H9 (cell line): ENCODE data around the gene AACS. TPM values are rescaled to one million over a fixed set of nuclear protein-coding genes. Genes with fewer than 3 reads are reported as not detected.

ENCODE experiments used
- DNase-seq: peaks from one replicate; pipeline ENCODE4 v3.0.0-alpha.2; 2017
- H2AFZ ChIP-seq: one replicate; pipeline ENCODE4 v1.6.1; 2013; ENCODE audit warnings: mild to moderate bottlenecking, low read length, control low read depth, moderate library complexity
- H2AK5ac ChIP-seq: 2 replicates; pipeline ENCODE4 v1.6.1; 2013; ENCODE audit warnings: low read length, control low read depth, mixed read lengths; ENCODE audit not compliant: insufficient read length
- H2BK120ac ChIP-seq: one replicate; pipeline ENCODE4 v1.6.1; 2013; ENCODE audit warnings: low read depth, mild to moderate bottlenecking, low read length, control low read depth, inconsistent platforms; ENCODE audit not compliant: poor library complexity, severe bottlenecking
- H2BK12ac ChIP-seq: 2 replicates; pipeline ENCODE4 v1.6.1; 2013; ENCODE audit warnings: low read length, control low read depth, mixed read lengths, low read depth; ENCODE audit not compliant: insufficient read length
- H2BK15ac ChIP-seq: 2 replicates; pipeline ENCODE4 v1.6.1; 2013; ENCODE audit warnings: low read depth, low read length, control low read depth
- H2BK20ac ChIP-seq: one replicate; pipeline ENCODE4 v1.6.1; 2013; ENCODE audit warnings: low read depth, mild to moderate bottlenecking, low read length, control low read depth, inconsistent platforms; ENCODE audit not compliant: poor library complexity, severe bottlenecking
- H2BK5ac ChIP-seq: 2 replicates; pipeline ENCODE4 v1.6.1; 2013; ENCODE audit warnings: low read length, control low read depth, mixed read lengths; ENCODE audit not compliant: insufficient read length
- H3K14ac ChIP-seq: 2 replicates; pipeline ENCODE4 v1.6.1; 2013; ENCODE audit warnings: low read length, control low read depth; ENCODE audit not compliant: insufficient read depth
- H3K18ac ChIP-seq: 2 replicates; pipeline ENCODE4 v1.6.1; 2013; ENCODE audit warnings: low read depth, mild to moderate bottlenecking, mixed read lengths, low read length, control low read depth; ENCODE audit not compliant: insufficient read length
- H3K23ac ChIP-seq: 2 replicates; pipeline ENCODE4 v1.6.1; 2013; ENCODE audit warnings: low read length, control low read depth, mixed read lengths, low read depth; ENCODE audit not compliant: insufficient read length
- H3K23me2 ChIP-seq: 2 replicates; pipeline ENCODE4 v1.6.1; 2013; ENCODE audit warnings: low read depth, mild to moderate bottlenecking, mixed read lengths, low read length, control low read depth; ENCODE audit not compliant: insufficient read length, poor library complexity, severe bottlenecking
- H3K27ac ChIP-seq: 2 replicates; pipeline ENCODE4 v1.5.1; 2013; ENCODE audit warnings: low read length, control low read depth, mixed read lengths, low read depth; ENCODE audit not compliant: insufficient read length
- H3K27me3 ChIP-seq: 2 replicates; pipeline ENCODE4 v1.6.1; 2013; ENCODE audit warnings: low read length, control low read depth, inconsistent platforms; ENCODE audit not compliant: insufficient read depth
- H3K4ac ChIP-seq: 2 replicates; pipeline ENCODE4 v1.6.1; 2013; ENCODE audit warnings: low read depth, mild to moderate bottlenecking, control low read depth, inconsistent platforms, low read length, moderate library complexity
- H3K4me1 ChIP-seq: 2 replicates; pipeline ENCODE4 v1.6.1; 2013; ENCODE audit warnings: low read length, control low read depth, inconsistent platforms; ENCODE audit not compliant: insufficient read depth
- H3K4me2 ChIP-seq: 2 replicates; pipeline ENCODE4 v1.6.1; 2013; ENCODE audit warnings: low read length, control low read depth, mixed read lengths; ENCODE audit not compliant: insufficient read length, insufficient read depth
- H3K56ac ChIP-seq: 2 replicates; pipeline ENCODE4 v1.6.1; 2013; ENCODE audit warnings: low read depth, mild to moderate bottlenecking, mixed read lengths, low read length, control low read depth; ENCODE audit not compliant: insufficient read length
- H3K79me1 ChIP-seq: 2 replicates; pipeline ENCODE4 v1.6.1; 2013; ENCODE audit warnings: low read depth, mild to moderate bottlenecking, moderate library complexity, low read length, control low read depth, inconsistent platforms; ENCODE audit not compliant: insufficient read depth, poor library complexity, severe bottlenecking
- H3K79me2 ChIP-seq: 2 replicates; pipeline ENCODE4 v1.6.1; 2013; ENCODE audit warnings: low read length, control low read depth, inconsistent platforms; ENCODE audit not compliant: insufficient read depth
- H3K9ac ChIP-seq: 2 replicates; pipeline ENCODE4 v1.6.1; 2013; ENCODE audit warnings: low read length, control low read depth, mixed read lengths; ENCODE audit not compliant: insufficient read length; ENCODE audit errors: extremely low read depth
- H3K9me3 ChIP-seq: one replicate; pipeline ENCODE4 v1.6.1; 2013; ENCODE audit warnings: low read depth, low read length, inconsistent platforms; ENCODE audit not compliant: control insufficient read depth
- H3T11ph ChIP-seq: one replicate; pipeline ENCODE4 v1.6.1; 2013; ENCODE audit warnings: mild to moderate bottlenecking, low read length, control low read depth, inconsistent platforms
- H4K20me1 ChIP-seq: one replicate; pipeline ENCODE4 v1.6.1; 2013; ENCODE audit not compliant: control insufficient read depth, insufficient read length, insufficient read depth
- H4K5ac ChIP-seq: 2 replicates; pipeline ENCODE4 v1.6.1; 2013; ENCODE audit warnings: low read depth, mild to moderate bottlenecking, mixed read lengths, low read length, control low read depth; ENCODE audit not compliant: insufficient read length
- H4K8ac ChIP-seq: replicated peaks from 2 replicates; pipeline ENCODE4 v1.6.1; 2013; ENCODE audit warnings: low read length, control low read depth, mixed read lengths, low read depth; ENCODE audit not compliant: insufficient read length
- H4K91ac ChIP-seq: 2 replicates; pipeline ENCODE4 v1.6.1; 2013; ENCODE audit warnings: low read depth, mild to moderate bottlenecking, moderate library complexity, mixed read lengths, low read length, control low read depth; ENCODE audit not compliant: insufficient read length
- H3K27ac Mint-ChIP-seq, 3 experiments: 2 replicates in 2 of 3; 3 replicates in 1 of 3; pipeline ENCODE4 v1.8.0; 2020 to 2021; ENCODE audit warnings: mixed read lengths in 3 of 3, mild to moderate bottlenecking in 1 of 3, moderate library complexity in 1 of 3
- H3K27me3 Mint-ChIP-seq: 2 replicates; pipeline ENCODE4 v1.8.0; 2021; ENCODE audit warnings: low read depth, mild to moderate bottlenecking, moderate library complexity, mixed read lengths
- H3K36me3 Mint-ChIP-seq, 3 experiments: 2 replicates in 2 of 3; 3 replicates in 1 of 3; pipeline ENCODE4 v1.8.0; 2020 to 2021; ENCODE audit warnings: low read depth in 3 of 3, mixed read lengths in 3 of 3; ENCODE audit not compliant: insufficient read depth in 1 of 3
- H3K4me1 Mint-ChIP-seq, 2 experiments: 2 replicates each; pipeline ENCODE4 v1.8.0; 2020; ENCODE audit warnings: mixed read lengths in 2 of 2
- H3K4me3 Mint-ChIP-seq, 2 experiments: 2 replicates in 1 of 2; 3 replicates in 1 of 2; pipeline ENCODE4 v1.8.0; 2020 to 2021; ENCODE audit warnings: mild to moderate bottlenecking in 2 of 2, mixed read lengths in 2 of 2, moderate library complexity in 1 of 2
- H3K9me3 Mint-ChIP-seq, 2 experiments: 2 replicates in 1 of 2; 3 replicates in 1 of 2; pipeline ENCODE4 v1.8.0; 2020; ENCODE audit warnings: mild to moderate bottlenecking in 2 of 2, mixed read lengths in 2 of 2, moderate library complexity in 1 of 2
- WGBS: extraction: QIAGEN DNeasy Blood & Tissue Kit; methylation state at CpG from one replicate; pipeline ENCODE4 v1.1.7; 2013; ENCODE audit warnings: missing lambda C conversion rate, low lambda C conversion rate, mixed read lengths; ENCODE audit not compliant: insufficient read length; ENCODE audit errors: extremely low coverage; 5-methylcytosine and 5-hydroxymethylcytosine counted together
- total RNA-seq: library from RNA; stranded (reverse); gene quantifications from 2 replicates; pipeline ENCODE4 v1.2.1, GENCODE V29; 2021
- TF ChIP-seq, protein P1 (sequence below): fragments of 200-600 bp; sonication (generic); conservative IDR thresholded peaks from 3 replicates; pipeline ENCODE4 v1.8.0; 2021; ENCODE audit warnings: antibody characterized with exemption, mild to moderate bottlenecking

The AACS gene
- total RNA-seq, 1 experiment from 2014 or later = 35.0 TPM

DNA sequence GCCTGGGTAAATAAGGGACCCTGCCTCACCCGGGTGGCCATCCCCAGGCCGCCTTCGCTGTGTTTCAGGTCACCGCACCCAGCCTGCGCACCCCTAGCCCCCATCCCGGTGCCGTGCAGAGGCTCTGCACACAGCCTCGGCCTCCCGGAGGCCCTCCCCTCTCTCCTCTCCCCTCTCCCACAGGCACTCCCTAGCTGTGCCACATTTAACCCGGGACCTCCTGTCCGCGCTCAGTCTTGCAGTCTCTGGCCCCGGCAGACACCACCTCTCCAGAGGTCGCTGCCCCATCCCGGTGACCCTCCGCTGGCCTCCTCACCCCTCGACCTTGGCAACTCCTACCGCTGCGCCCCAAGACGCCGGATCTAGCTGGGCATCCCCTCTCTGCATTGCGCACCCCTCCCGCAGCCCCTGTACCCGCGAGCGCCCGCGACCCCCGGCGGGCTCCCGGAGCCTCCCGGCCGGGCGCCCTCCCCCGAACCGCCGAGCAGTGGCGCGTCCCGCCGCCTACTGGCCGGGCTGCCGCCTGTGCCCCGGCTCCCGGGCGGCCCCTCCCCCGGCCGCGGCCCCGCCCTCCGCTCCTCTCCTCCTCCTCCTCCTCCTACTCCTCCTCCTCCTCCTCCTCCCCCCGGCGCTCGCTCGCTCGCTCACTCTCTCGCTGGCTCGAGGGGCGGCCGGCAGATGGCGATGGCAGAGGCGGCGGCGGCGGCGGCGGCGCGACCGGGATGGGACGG is 120.7 kb downstream of the AACS start, which contains the start of gene TMEM132B:
Gene TMEM132B (plus strand): TSS at position 647 of the 731 bp plus-strand sequence.
- no peak within 1 kb of the TSS for H2BK20ac ChIP-seq
- TF ChIP-seq, protein P1, sequence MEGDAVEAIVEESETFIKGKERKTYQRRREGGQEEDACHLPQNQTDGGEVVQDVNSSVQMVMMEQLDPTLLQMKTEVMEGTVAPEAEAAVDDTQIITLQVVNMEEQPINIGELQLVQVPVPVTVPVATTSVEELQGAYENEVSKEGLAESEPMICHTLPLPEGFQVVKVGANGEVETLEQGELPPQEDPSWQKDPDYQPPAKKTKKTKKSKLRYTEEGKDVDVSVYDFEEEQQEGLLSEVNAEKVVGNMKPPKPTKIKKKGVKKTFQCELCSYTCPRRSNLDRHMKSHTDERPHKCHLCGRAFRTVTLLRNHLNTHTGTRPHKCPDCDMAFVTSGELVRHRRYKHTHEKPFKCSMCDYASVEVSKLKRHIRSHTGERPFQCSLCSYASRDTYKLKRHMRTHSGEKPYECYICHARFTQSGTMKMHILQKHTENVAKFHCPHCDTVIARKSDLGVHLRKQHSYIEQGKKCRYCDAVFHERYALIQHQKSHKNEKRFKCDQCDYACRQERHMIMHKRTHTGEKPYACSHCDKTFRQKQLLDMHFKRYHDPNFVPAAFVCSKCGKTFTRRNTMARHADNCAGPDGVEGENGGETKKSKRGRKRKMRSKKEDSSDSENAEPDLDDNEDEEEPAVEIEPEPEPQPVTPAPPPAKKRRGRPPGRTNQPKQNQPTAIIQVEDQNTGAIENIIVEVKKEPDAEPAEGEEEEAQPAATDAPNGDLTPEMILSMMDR = peak; percentile 65; the same call in 2 of the 3 replicates
- H3K27me3 ChIP-seq = no peaks in the 10 kb centered on the region; the same call in 1 of the 2 replicates
- H3K4me1 Mint-ChIP-seq = peaks cover 52 to 54% of the 10 kb centered on the region in 2 experiments
- no CpG with 5 or more reads among the region's 71 CpGs for WGBS
- no peak within 1 kb of the TSS; the same call in 1 of the 2 replicates for H3K14ac ChIP-seq
- H3T11ph ChIP-seq = no peak within 1 kb of the TSS
- H4K8ac ChIP-seq = no peak within 1 kb of the TSS
- H3K9me3 ChIP-seq = no peaks in the 10 kb centered on the region
- no peak within 1 kb of the TSS for H3K27ac ChIP-seq
- no peak within 1 kb of the TSS for H3K56ac ChIP-seq
- no peak within 1 kb of the TSS for H4K91ac ChIP-seq
- H2AK5ac ChIP-seq = no peak within 1 kb of the TSS
- peak; percentile 96 for DNase-seq
- no peak within 1 kb of the TSS for H2BK120ac ChIP-seq
- peaks cover 3% of the 10 kb centered on the region; the same call in 1 of the 2 replicates for H3K79me2 ChIP-seq
- peak within 1 kb of the TSS in 2 of 3 experiments; percentile 48 to 71; a peak in 3 of 7 replicates for H3K27ac Mint-ChIP-seq
- no peak within 1 kb of the TSS for H3K4ac ChIP-seq
- peaks cover 20% of the 10 kb centered on the region; the same call in 1 of the 2 replicates for H3K4me1 ChIP-seq
- H3K79me1 ChIP-seq = no peaks in the 10 kb centered on the region
- peak within 1 kb of the TSS; percentile 67 to 93 for H3K4me3 Mint-ChIP-seq
- H4K20me1 ChIP-seq = no peaks in the 10 kb centered on the region
- no peaks in the 10 kb centered on the region; a peak in 1 of 5 replicates for H3K9me3 Mint-ChIP-seq
- H4K5ac ChIP-seq = no peak within 1 kb of the TSS
- H3K4me2 ChIP-seq = peak within 1 kb of the TSS; percentile 91
- no peak within 1 kb of the TSS for H3K18ac ChIP-seq
- no peak within 1 kb of the TSS for H3K23ac ChIP-seq
- no peak within 1 kb of the TSS for H2BK15ac ChIP-seq
- peaks cover 87% of the 10 kb centered on the region for H3K27me3 Mint-ChIP-seq
- no peak within 1 kb of the TSS for H2AFZ ChIP-seq
- H3K23me2 ChIP-seq = peaks cover 31% of the 10 kb centered on the region
- H3K9ac ChIP-seq = no peak within 1 kb of the TSS
- H3K36me3 Mint-ChIP-seq = 0 out of 7 replicates have a peak, but pooled peaks cover 0 to 1% (median 0%) of the 10 kb centered on the region in 3 experiments
- no peak within 1 kb of the TSS for H2BK5ac ChIP-seq
- H2BK12ac ChIP-seq = no peak within 1 kb of the TSS
